Smooth muscle cell (in vitro differentiated cells): ENCODE results near the gene BCAR3. TPM values are rescaled to one million over a fixed set of nuclear protein-coding genes. Genes with fewer than 3 reads are reported as not detected.
A peak's percentile ranks its signal among the peaks of the same experiment; 100 is the strongest.
"Not testable (repeated sequence)": the region's sequence is repeated elsewhere in the genome, so short reads cannot be mapped to it uniquely, and the experiment has no call there.

Experiments used
- DNase-seq: peaks from one replicate; lab custom pipeline; 2025; ENCODE audit not compliant: unreplicated experiment; lab: John Stamatoyannopoulos, UW
- H2AFZ ChIP-seq: fragments of 200-600 bp; sonication (generic); 2 replicates; pipeline ENCODE4 v1.6.0; 2016; ENCODE audit warnings: antibody characterized with exemption, low read depth, mild to moderate bottlenecking
- H3F3A ChIP-seq: fragments of 200-600 bp; sonication (generic); 2 replicates; pipeline ENCODE4 v1.6.0; 2017; ENCODE audit warnings: antibody characterized with exemption, low read depth
- H3K27ac ChIP-seq: fragments of 200-600 bp; sonication (generic); 2 replicates; pipeline ENCODE4 v1.5.1; 2016; ENCODE audit warnings: low read depth, mild to moderate bottlenecking
- H3K27me3 ChIP-seq: fragments of 200-600 bp; sonication (generic); 2 replicates; pipeline ENCODE4 v1.6.1; 2016; ENCODE audit warnings: low read depth, mild to moderate bottlenecking
- H3K36me3 ChIP-seq: fragments of 200-600 bp; sonication (generic); 2 replicates; pipeline ENCODE4 v1.5.1; 2016; ENCODE audit warnings: low read depth
- H3K4me1 ChIP-seq: fragments of 200-600 bp; sonication (generic); 2 replicates; pipeline ENCODE4 v1.5.1; 2016; ENCODE audit warnings: low read depth
- H3K4me2 ChIP-seq: fragments of 200-600 bp; sonication (generic); 2 replicates; pipeline ENCODE4 v1.6.0; 2016; ENCODE audit warnings: mild to moderate bottlenecking
- H3K4me3 ChIP-seq: fragments of 200-600 bp; sonication (generic); 2 replicates; pipeline ENCODE4 v1.5.1; 2016; ENCODE audit warnings: mild to moderate bottlenecking
- H3K79me2 ChIP-seq: fragments of 200-600 bp; sonication (generic); 2 replicates; pipeline ENCODE4 v1.6.0; 2016; ENCODE audit warnings: low read depth, mild to moderate bottlenecking
- H3K9ac ChIP-seq: fragments of 200-600 bp; sonication (generic); 2 replicates; pipeline ENCODE4 v1.6.0; 2016; ENCODE audit warnings: low read depth
- H3K9me3 ChIP-seq: fragments of 200-600 bp; sonication (generic); replicated peaks from 2 replicates; pipeline ENCODE4 v1.5.1; 2016; ENCODE audit warnings: low read depth
- H4K20me1 ChIP-seq: fragments of 200-600 bp; sonication (generic); 2 replicates; pipeline ENCODE4 v1.6.0; 2016; ENCODE audit warnings: low read depth
- WGBS: methylation state at CpG from one replicate; pipeline ENCODE4 v1.1.7; 2016; ENCODE audit warnings: low lambda C conversion rate; 5-methylcytosine and 5-hydroxymethylcytosine counted together
- polyA plus RNA-seq: library from polyadenylated mRNA; unstranded; fragments of >200 nt; fragmentation: Nextera tagmentation; extraction: Ambion mirVana; gene quantifications from 2 replicates; pipeline ENCODE4 v1.2.1, GENCODE V29; 2016
- total RNA-seq: library from RNA; depleted of rRNA; stranded (reverse); fragments of >200 nt; gene quantifications from 2 replicates; pipeline ENCODE4 v1.2.3, GENCODE V29; 2014
- TF ChIP-seq, protein P1 (sequence below): fragments of 200-600 bp; sonication (generic); IDR thresholded peaks from 2 replicates; pipeline ENCODE4 v1.5.1; 2017; ENCODE audit warnings: borderline replicate concordance, mild to moderate bottlenecking, antibody characterized with exemption; ENCODE audit not compliant: insufficient read depth, poor library complexity, severe bottlenecking

Gene BCAR3
- total and polyA plus RNA-seq, 2 experiments from 2014 or later: 21.4 to 24.9 TPM

DNA sequence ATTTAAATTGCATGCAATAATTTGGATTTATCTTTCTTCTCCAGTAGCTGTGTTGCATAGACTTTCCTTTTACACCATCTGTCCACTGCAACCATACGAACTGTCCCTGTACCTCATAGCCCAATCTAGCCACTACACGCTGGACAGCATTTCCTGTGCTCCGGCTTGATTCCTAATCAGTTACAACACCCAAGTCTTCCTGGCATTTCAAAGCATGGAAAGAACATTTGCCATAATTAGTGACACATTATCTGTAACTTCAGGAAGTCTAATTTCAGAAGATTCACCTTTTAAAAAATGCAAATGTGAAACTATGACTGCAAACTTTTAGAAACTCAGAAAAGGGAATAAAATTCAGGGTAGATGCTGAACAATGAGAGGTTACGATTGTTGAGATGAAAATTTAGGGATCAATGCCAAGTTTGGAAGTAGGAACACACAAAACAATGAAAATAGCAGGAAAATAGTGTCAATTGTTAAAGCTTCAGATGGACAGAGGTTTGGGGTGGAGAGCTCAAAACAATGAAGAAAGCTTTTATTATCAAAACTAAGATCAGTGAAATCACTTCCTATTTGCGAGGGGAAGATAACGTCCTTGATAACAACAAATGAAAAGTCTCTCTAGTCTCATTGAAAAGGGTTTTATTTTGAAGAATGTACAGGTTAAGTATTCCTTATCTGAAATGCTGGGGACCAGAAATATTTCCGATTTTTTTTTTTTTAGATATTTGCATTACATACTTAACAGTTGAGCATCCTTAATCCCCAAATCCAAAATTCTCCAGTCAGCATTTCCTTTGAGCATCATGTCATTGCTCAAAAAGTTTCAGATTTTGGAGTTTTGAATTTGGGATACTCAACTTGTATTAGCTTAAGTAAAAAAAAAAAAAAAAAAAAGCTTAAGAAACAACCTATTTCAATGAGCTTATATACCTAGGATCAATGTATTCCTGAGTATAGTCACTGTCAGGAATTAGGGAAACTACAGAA is 126.5 kb downstream of the BCAR3 start:
- no peak for DNase-seq

DNA sequence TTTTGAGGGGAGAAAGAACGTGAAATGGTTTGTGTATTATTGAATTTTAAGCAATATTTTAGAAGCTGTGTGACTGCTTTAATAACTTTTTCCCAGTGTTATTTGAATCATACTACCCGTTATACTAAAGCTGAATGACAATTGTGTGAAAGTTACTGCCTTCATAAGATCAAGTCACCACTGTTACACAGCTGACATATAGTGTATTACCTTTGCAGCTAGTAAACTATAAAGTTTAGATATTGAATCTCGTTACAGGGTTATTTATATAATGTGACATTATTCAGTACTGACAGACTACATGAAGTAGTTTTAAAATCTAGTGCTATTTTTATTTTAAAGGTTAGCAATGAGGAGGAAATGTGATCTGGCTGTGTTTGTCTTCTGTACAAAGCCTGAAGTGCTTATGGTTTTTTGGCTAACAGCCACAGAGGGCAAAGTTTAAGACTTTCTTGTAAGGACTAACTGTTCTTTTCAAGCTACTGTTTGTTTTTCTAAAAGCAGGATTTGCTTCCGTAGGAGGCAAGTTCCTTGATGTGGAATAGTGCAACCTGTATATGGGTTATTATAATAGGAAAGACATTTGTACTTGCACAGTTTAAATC is 127.6 kb downstream of the BCAR3 start:
- not testable (repeated sequence) for H3K79me2 ChIP-seq, H2AFZ ChIP-seq, H3K9ac ChIP-seq, H3K27me3 ChIP-seq, DNase-seq, H4K20me1 ChIP-seq, H3K4me3 ChIP-seq, H3K9me3 ChIP-seq, H3F3A ChIP-seq, H3K4me1 ChIP-seq, H3K27ac ChIP-seq, H3K4me2 ChIP-seq
- WGBS: 69% methylated on average over 4 of the region's 4 CpGs
- H3K36me3 ChIP-seq: peaks cover 12% of the 10 kb centered on the region

More for the DNA sequence above, 126.5 kb downstream of the BCAR3 start:
- Histone ChIP-seq H3K9ac (no peak overlapping the region), H3K27ac (no peak overlapping the region), H3K27me3 (no peaks in the 10 kb centered on the region), H3K4me1 (peaks cover 5% of the 10 kb centered on the region), H3K79me2 (no peaks in the 10 kb centered on the region), H3K4me2 (no peak overlapping the region), H2AFZ (no peak overlapping the region), H3K36me3 (peaks cover under 1% of the 10 kb centered on the region), H3K4me3 (no peak overlapping the region), H3K9me3 (no peaks in the 10 kb centered on the region), H3F3A (peaks cover 8% of the 10 kb centered on the region), H4K20me1 (peaks cover 9% of the 10 kb centered on the region)
- TF ChIP-seq, protein P1, sequence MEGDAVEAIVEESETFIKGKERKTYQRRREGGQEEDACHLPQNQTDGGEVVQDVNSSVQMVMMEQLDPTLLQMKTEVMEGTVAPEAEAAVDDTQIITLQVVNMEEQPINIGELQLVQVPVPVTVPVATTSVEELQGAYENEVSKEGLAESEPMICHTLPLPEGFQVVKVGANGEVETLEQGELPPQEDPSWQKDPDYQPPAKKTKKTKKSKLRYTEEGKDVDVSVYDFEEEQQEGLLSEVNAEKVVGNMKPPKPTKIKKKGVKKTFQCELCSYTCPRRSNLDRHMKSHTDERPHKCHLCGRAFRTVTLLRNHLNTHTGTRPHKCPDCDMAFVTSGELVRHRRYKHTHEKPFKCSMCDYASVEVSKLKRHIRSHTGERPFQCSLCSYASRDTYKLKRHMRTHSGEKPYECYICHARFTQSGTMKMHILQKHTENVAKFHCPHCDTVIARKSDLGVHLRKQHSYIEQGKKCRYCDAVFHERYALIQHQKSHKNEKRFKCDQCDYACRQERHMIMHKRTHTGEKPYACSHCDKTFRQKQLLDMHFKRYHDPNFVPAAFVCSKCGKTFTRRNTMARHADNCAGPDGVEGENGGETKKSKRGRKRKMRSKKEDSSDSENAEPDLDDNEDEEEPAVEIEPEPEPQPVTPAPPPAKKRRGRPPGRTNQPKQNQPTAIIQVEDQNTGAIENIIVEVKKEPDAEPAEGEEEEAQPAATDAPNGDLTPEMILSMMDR: no peak
- WGBS: 68% methylated on average over 7 of the region's 7 CpGs

DNA sequence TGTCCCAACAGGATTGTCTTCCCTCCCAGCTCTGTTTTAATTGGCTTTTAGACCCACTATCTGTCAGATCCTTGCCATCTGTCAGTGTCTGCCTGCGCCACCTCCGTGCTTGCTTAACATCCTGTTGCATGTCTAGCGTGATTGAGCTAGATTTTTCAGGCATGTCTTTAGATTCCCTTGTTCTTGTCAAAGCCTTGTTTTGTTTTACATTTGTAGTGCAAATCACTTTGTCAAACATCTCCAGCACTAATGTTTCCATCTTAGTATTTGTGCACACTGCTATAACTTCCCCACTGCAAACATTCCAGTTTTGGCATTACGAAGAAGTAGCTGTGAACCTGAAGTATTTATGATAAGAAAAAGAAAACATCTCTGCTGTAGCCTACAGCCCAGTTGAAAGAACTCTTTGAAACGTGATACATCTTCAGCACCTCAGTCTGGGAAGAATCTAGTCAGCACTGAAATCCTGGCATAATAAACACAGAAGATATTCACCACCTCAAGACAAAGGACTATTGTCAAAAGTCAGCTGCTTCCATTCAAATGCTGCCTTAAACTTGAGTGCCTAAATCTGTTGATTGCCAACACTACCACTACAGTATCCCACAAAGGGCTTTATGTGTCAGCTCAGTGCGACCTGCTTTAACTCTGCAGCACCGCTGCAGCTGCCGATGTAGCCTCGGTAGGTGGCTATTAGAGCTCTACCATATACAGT is 128.7 kb downstream of the BCAR3 start:
- Histone ChIP-seq H3K9me3 (no peaks in the 10 kb centered on the region), H3K36me3 (peaks cover 19% of the 10 kb centered on the region), H3K4me3 (no peak overlapping the region), H3K27ac (peak overlapping the region; percentile 38), H3F3A (peaks cover 8% of the 10 kb centered on the region), H3K27me3 (no peaks in the 10 kb centered on the region), H3K4me1 (peaks cover 5% of the 10 kb centered on the region), H3K4me2 (no peak overlapping the region), H2AFZ (no peak overlapping the region), H3K79me2 (no peaks in the 10 kb centered on the region), H4K20me1 (peaks cover 9% of the 10 kb centered on the region), H3K9ac (no peak overlapping the region)
- 33% methylated on average over 9 of the region's 9 CpGs for WGBS
- TF ChIP-seq, protein P1: no peak
- no peak for DNase-seq

DNA sequence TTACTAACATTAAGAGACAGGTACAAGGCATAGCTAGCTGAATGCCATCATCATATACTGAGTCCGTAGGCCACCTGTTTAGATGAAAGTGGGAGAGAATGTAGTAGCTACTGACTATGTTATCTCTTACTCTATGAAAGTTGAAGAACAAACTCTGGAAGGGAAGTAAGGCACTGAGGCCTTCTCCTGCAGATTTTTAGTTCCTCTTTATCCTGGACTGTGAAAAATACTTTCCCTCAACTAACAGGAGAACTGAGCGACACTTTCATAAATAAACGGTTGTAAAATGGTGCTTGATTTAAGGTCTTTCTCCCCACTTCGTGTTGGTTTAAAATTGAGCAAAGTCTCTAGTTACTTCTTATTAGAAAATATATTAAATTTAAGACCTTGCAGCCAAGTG is 131.8 kb downstream of the BCAR3 start:
- 95% methylated on average over 4 of the region's 4 CpGs for WGBS
- Histone ChIP-seq H3K4me1 (peaks cover 5% of the 10 kb centered on the region), H3K27ac (no peak overlapping the region), H3K4me2 (no peak overlapping the region), H3K79me2 (no peaks in the 10 kb centered on the region), H3F3A (peaks cover 5% of the 10 kb centered on the region), H3K27me3 (no peaks in the 10 kb centered on the region), H4K20me1 (peaks cover 9% of the 10 kb centered on the region), H3K9me3 (no peaks in the 10 kb centered on the region), H3K36me3 (peaks cover 24% of the 10 kb centered on the region), H3K4me3 (no peak overlapping the region), H2AFZ (no peak overlapping the region), H3K9ac (no peak overlapping the region)
- DNase-seq: no peak
- TF ChIP-seq, protein P1: no peak
